H1 (cell line): Measurements from ENCODE around the gene RBM38. TPM values are rescaled to one million over a fixed set of nuclear protein-coding genes. Genes with fewer than 3 reads are reported as not detected.

ENCODE experiments used
- CTCF ChIA-PET: fragments of 300-600 bp; sonication (Branson Sonifier 250); formaldehyde crosslinking; loops from one replicate; lab custom pipeline; 2021; ENCODE audit not compliant: partially characterized antibody; lab: Charles Lee
- POLR2A ChIA-PET: fragments of 300-600 bp; sonication (Branson Sonifier 250); formaldehyde crosslinking; loops from one replicate; lab custom pipeline; 2021; ENCODE audit warnings: inconsistent platforms; ENCODE audit not compliant: partially characterized antibody; lab: Charles Lee
- DNase-seq, 2 experiments: peaks; one replicate each; pipeline versions ENCODE4 v3.0.0 to v3.0.0-alpha.2; 2010 to 2022; ENCODE audit warnings: low spot score in 2 of 2, low read depth in 1 of 2, mixed read lengths in 1 of 2
- FAIRE-seq: peaks from 2 replicates; lab custom pipeline; 2011; peaks lifted over from hg19 to GRCh38; lab: Jason Lieb, UNC
- H2AFZ ChIP-seq: 2 replicates; pipeline ENCODE4 v1.8.1; 2012; ENCODE audit warnings: low read length, inconsistent platforms
- H2AK5ac ChIP-seq: 2 replicates; pipeline ENCODE4 v1.6.1; 2013; ENCODE audit warnings: low read depth, low read length
- H2BK120ac ChIP-seq: replicated peaks from 2 replicates; pipeline ENCODE3; 2013; ENCODE audit warnings: low read depth, low read length, inconsistent platforms
- H2BK12ac ChIP-seq: 2 replicates; pipeline ENCODE4 v1.6.1; 2013; ENCODE audit warnings: low read depth, low read length
- H2BK15ac ChIP-seq: 2 replicates; pipeline ENCODE4 v1.6.1; 2013; ENCODE audit warnings: low read length
- H2BK20ac ChIP-seq: 2 replicates; pipeline ENCODE4 v1.6.1; 2013; ENCODE audit warnings: low read length
- H2BK5ac ChIP-seq: 2 replicates; pipeline ENCODE4 v1.6.1; 2013; ENCODE audit warnings: low read depth, low read length
- H3K14ac ChIP-seq: 2 replicates; pipeline ENCODE4 v1.6.1; 2013; ENCODE audit warnings: inconsistent platforms; ENCODE audit not compliant: insufficient read length
- H3K18ac ChIP-seq: 2 replicates; pipeline ENCODE4 v1.6.1; 2013; ENCODE audit warnings: low read length; ENCODE audit errors: extremely low read depth
- H3K23ac ChIP-seq: 2 replicates; pipeline ENCODE4 v1.6.1; 2013; ENCODE audit warnings: inconsistent platforms; ENCODE audit not compliant: insufficient read length
- H3K23me2 ChIP-seq: 2 replicates; pipeline ENCODE4 v1.6.1; 2013; ENCODE audit warnings: low read depth, low read length
- H3K27ac ChIP-seq: 2 replicates; pipeline ENCODE4 v1.6.1; 2011; ENCODE audit warnings: low read depth, low read length, inconsistent platforms
- H3K27me3 ChIP-seq, 4 experiments: replicated peaks in 1 of 4; 1 replicate in 1 of 4; 2 replicates in 3 of 4; pipeline versions ENCODE4 v1.6.1 to v1.8.1; 2011 to 2013; ENCODE audit warnings: low read length in 3 of 4, mild to moderate bottlenecking in 3 of 4, inconsistent platforms in 2 of 4, mixed read lengths in 2 of 4, moderate library complexity in 1 of 4; ENCODE audit not compliant: control insufficient read depth in 3 of 4, insufficient read depth in 3 of 4; ENCODE audit errors: extremely low read depth in 1 of 4
- H3K36me3 ChIP-seq, 4 experiments: 2 replicates each; pipeline versions ENCODE4 v1.6.1 to v1.8.1; 2011 to 2013; ENCODE audit warnings: mild to moderate bottlenecking in 4 of 4, low read length in 3 of 4, moderate library complexity in 2 of 4, control low read depth in 1 of 4, inconsistent platforms in 1 of 4; ENCODE audit not compliant: insufficient read depth in 4 of 4, control insufficient read depth in 2 of 4
- H3K4ac ChIP-seq: replicated peaks from 2 replicates; pipeline ENCODE3; 2013; ENCODE audit warnings: low read length, low read depth, mixed read lengths, inconsistent platforms; ENCODE audit not compliant: insufficient read length
- H3K4me1 ChIP-seq, 4 experiments: replicated peaks in 1 of 4; 1 replicate in 1 of 4; 2 replicates in 3 of 4; pipeline versions ENCODE4 v1.6.1 to v1.8.1; 2011 to 2013; ENCODE audit warnings: low read length in 3 of 4, inconsistent platforms in 2 of 4, mixed read lengths in 1 of 4; ENCODE audit not compliant: insufficient read depth in 4 of 4, control insufficient read depth in 3 of 4
- H3K4me2 ChIP-seq, 2 experiments: 2 replicates each; pipeline versions ENCODE4 v1.6.1 to v1.8.1; 2011 to 2013; ENCODE audit warnings: low read depth in 2 of 2, low read length in 2 of 2, control low read depth in 1 of 2, inconsistent platforms in 1 of 2, mild to moderate bottlenecking in 1 of 2; ENCODE audit not compliant: insufficient read depth in 1 of 2
- H3K4me3 ChIP-seq, 4 experiments: fragments of 200-600, 300-600 bp in 1 of 4; sonication (generic), shearing (Covaris generic), sonication (Bioruptor Twin) in 1 of 4; 2 replicates each; pipeline versions ENCODE4 v1.5.1 to v1.8.1; 2011 to 2016; ENCODE audit warnings: low read length in 4 of 4, low read depth in 3 of 4, control low read depth in 2 of 4, inconsistent platforms in 2 of 4, mild to moderate bottlenecking in 2 of 4, mixed read lengths in 1 of 4, moderate library complexity in 1 of 4; ENCODE audit not compliant: insufficient read depth in 2 of 4; ENCODE audit errors: extremely low read depth in 1 of 4
- H3K56ac ChIP-seq: replicated peaks from 2 replicates; pipeline ENCODE3; 2013; ENCODE audit warnings: low read depth, mild to moderate bottlenecking, mixed read lengths, low read length, inconsistent platforms; ENCODE audit not compliant: insufficient read length
- H3K79me1 ChIP-seq: 2 replicates; pipeline ENCODE4 v1.6.1; 2013; ENCODE audit warnings: low read depth, low read length, control low read depth
- H3K79me2 ChIP-seq, 2 experiments: 2 replicates each; pipeline versions ENCODE4 v1.6.1 to v1.8.1; 2012 to 2013; ENCODE audit warnings: low read length in 2 of 2, mild to moderate bottlenecking in 2 of 2, inconsistent platforms in 1 of 2; ENCODE audit not compliant: insufficient read depth in 2 of 2, control insufficient read depth in 1 of 2
- H3K9ac ChIP-seq, 4 experiments: replicated peaks in 1 of 4; 1 replicate in 1 of 4; 2 replicates in 3 of 4; pipeline versions ENCODE4 v1.6.1 to v1.8.1; 2011 to 2013; ENCODE audit warnings: low read depth in 3 of 4, low read length in 3 of 4, control low read depth in 2 of 4, mild to moderate bottlenecking in 2 of 4, moderate library complexity in 2 of 4, inconsistent platforms in 1 of 4; ENCODE audit errors: extremely low read depth in 1 of 4
- H3K9me3 ChIP-seq, 2 experiments: 2 replicates each; pipeline versions ENCODE4 v1.6.1 to v1.8.1; 2012 to 2013; ENCODE audit warnings: mild to moderate bottlenecking in 2 of 2, moderate library complexity in 2 of 2, control low read depth in 1 of 2, inconsistent platforms in 1 of 2, low read depth in 1 of 2, low read length in 1 of 2, mixed read lengths in 1 of 2; ENCODE audit not compliant: insufficient read depth in 2 of 2
- H4K20me1 ChIP-seq, 2 experiments: replicated peaks in 1 of 2; 2 replicates each; pipeline versions ENCODE3 to v1.8.1; 2011 to 2013; ENCODE audit warnings: inconsistent platforms in 2 of 2, low read length in 2 of 2, mild to moderate bottlenecking in 1 of 2; ENCODE audit not compliant: insufficient read depth in 2 of 2, control insufficient read depth in 1 of 2
- H4K5ac ChIP-seq: 2 replicates; pipeline ENCODE4 v1.6.1; 2013; ENCODE audit warnings: low read length, low read depth, mixed read lengths, inconsistent platforms; ENCODE audit not compliant: insufficient read length
- H4K8ac ChIP-seq: 2 replicates; pipeline ENCODE4 v1.8.0; 2013; ENCODE audit warnings: mild to moderate bottlenecking, moderate library complexity, low read length, inconsistent platforms; ENCODE audit not compliant: insufficient read depth; ENCODE audit errors: extremely low read depth
- H4K91ac ChIP-seq: replicated peaks from 2 replicates; pipeline ENCODE3; 2013; ENCODE audit warnings: low read length, mixed read lengths, inconsistent platforms; ENCODE audit not compliant: insufficient read length
- RAD21 ChIP-seq, 2 experiments: IDR thresholded peaks in 1 of 2; conservative IDR thresholded peaks in 1 of 2; 2 replicates each; pipeline ENCODE4 v1.6.1; 2011; ENCODE audit warnings: low read depth in 2 of 2, low read length in 2 of 2, improper control_type of control experiment in 1 of 2, inconsistent platforms in 1 of 2, mild to moderate bottlenecking in 1 of 2, moderate library complexity in 1 of 2
- SUZ12 ChIP-seq: fragments of 200-600 bp; sonication (generic); IDR thresholded peaks from 2 replicates; pipeline ENCODE4 v1.6.1; 2012; ENCODE audit warnings: mild to moderate bottlenecking, inconsistent platforms, low read length, moderate library complexity, mixed read lengths
- WGBS, 2 experiments: shearing (Covaris generic) in 1 of 2; methylation state at CpG; one replicate each; pipeline versions ENCODE4 v1.1.6 to v1.1.7; 2013 to 2015; ENCODE audit warnings: low lambda C conversion rate in 2 of 2, mixed read lengths in 2 of 2, inconsistent platforms in 1 of 2, low coverage in 1 of 2, missing lambda C conversion rate in 1 of 2; ENCODE audit not compliant: insufficient replicate concordance in 2 of 2, insufficient coverage in 1 of 2, insufficient read length in 1 of 2; ENCODE audit errors: extremely low coverage in 1 of 2, missing lambda C conversion rate in 1 of 2; 5-methylcytosine and 5-hydroxymethylcytosine counted together
- polyA plus RNA-seq, 7 experiments: library from polyadenylated mRNA; depleted of rRNA in 3 of 7; stranded (reverse) in 5 of 7; unstranded in 2 of 7; fragments of >200 nt in 5 of 7; fragments of 200-250 nt in 2 of 7; gene quantifications; 1 replicate in 5 of 7; 2 replicates in 1 of 7; 4 replicates in 1 of 7; pipeline versions ENCODE4 v1.2.1 to v1.2.3, GENCODE V29; 2011 to 2013; ENCODE audit warnings: missing spikeins in 2 of 7, mixed read lengths in 2 of 7
- total RNA-seq: library from RNA; stranded (reverse); fragmentation: NEBNext Ultra II Directional; extraction: Animal tissue kit (Norgen Biotek cat#: 25700); gene quantifications from 2 replicates; pipeline ENCODE4 v1.2.1, GENCODE V29; 2021
- TF ChIP-seq, protein P1 (sequence below), 3 experiments: IDR thresholded peaks; 1 replicate in 2 of 3; 2 replicates in 1 of 3; pipeline versions ENCODE4 v1.5.1 to v1.6.1; 2011; ENCODE audit warnings: low read length in 3 of 3, mild to moderate bottlenecking in 3 of 3, inconsistent platforms in 2 of 3, low read depth in 1 of 3, moderate library complexity in 1 of 3; ENCODE audit not compliant: insufficient read depth in 1 of 3; ENCODE audit errors: control extremely low read depth in 1 of 3

Gene RBM38
- total and polyA plus RNA-seq, 2 of the 8 experiments (the other 6 are each of a cell fraction or from before 2014, with no cell fraction given): 57.7 to 109 TPM

DNA sequence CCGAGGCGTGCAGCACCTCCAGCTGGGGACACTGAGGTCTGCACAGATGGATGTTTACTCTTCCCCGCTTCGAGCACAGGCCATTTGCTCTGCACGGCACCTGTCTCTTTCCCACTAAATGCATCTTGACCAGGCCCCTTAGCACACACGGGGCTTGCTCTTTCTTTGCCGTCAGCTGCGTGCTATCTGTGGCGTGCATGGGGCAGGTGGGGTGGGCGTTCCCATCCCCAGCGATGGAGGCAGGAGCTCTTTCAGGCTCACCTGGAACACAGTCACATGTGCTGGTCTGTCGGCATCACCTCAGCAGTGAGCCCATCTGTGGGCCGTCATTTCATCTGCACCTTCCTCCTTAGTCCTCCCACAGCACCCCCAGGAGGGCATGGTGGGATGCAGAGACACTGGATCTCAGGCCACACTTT lies 35.1 kb downstream of the RBM38 start:
- H3K23me2 ChIP-seq: no peaks in the 10 kb centered on the region
- no peak overlapping the region for H4K8ac ChIP-seq
- TF ChIP-seq RAD21 (IDR thresholded peaks at IDR 0.05 in 1 of 2, conservative IDR thresholded peaks at IDR 0.05 in 1 of 2; ENCODE audit: low read depth in 2 of 2, low read length in 2 of 2) (peak in 1 of 2 experiments; percentile 16; a peak in 2 of 4 replicates), SUZ12 (no peak)
- TF ChIP-seq, protein P1, sequence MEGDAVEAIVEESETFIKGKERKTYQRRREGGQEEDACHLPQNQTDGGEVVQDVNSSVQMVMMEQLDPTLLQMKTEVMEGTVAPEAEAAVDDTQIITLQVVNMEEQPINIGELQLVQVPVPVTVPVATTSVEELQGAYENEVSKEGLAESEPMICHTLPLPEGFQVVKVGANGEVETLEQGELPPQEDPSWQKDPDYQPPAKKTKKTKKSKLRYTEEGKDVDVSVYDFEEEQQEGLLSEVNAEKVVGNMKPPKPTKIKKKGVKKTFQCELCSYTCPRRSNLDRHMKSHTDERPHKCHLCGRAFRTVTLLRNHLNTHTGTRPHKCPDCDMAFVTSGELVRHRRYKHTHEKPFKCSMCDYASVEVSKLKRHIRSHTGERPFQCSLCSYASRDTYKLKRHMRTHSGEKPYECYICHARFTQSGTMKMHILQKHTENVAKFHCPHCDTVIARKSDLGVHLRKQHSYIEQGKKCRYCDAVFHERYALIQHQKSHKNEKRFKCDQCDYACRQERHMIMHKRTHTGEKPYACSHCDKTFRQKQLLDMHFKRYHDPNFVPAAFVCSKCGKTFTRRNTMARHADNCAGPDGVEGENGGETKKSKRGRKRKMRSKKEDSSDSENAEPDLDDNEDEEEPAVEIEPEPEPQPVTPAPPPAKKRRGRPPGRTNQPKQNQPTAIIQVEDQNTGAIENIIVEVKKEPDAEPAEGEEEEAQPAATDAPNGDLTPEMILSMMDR (IDR thresholded peaks at IDR 0.05; ENCODE audit: control extremely low read depth in 1 of 3, insufficient read depth in 1 of 3, low read depth in 1 of 3, low read length in 3 of 3): peak in 2 of 3 experiments; percentile 34 to 35; a peak in 3 of 4 replicates
- no peak overlapping the region for H3K18ac ChIP-seq
- peaks cover 3% of the 10 kb centered on the region; the same call in 1 of the 2 replicates for H3K79me1 ChIP-seq
- H3K27ac ChIP-seq: no peak overlapping the region
- no peaks in the 10 kb centered on the region for H3K27me3 ChIP-seq
- no peak overlapping the region for H4K5ac ChIP-seq
- no peaks in the 10 kb centered on the region for H3K9me3 ChIP-seq
- no peak overlapping the region for H2AFZ ChIP-seq
- DNase-seq: no peak
- no peaks in the 10 kb centered on the region for H3K36me3 ChIP-seq
- H2BK15ac ChIP-seq: no peak overlapping the region
- H2BK5ac ChIP-seq: no peak overlapping the region
- H3K4me2 ChIP-seq: no peak overlapping the region
- H2BK20ac ChIP-seq: no peak overlapping the region
- WGBS, 2 experiments: 94% methylated on average over 13 of the region's 13 CpGs; no CpG with 5 or more reads in 1 of the 2 experiments
- H3K23ac ChIP-seq: no peak overlapping the region
- H3K56ac ChIP-seq: no peak overlapping the region
- POLR2A ChIA-PET: no interaction called here
- no peaks in the 10 kb centered on the region for H3K79me2 ChIP-seq
- H2AK5ac ChIP-seq: no peak overlapping the region
- H3K4me1 ChIP-seq: peaks cover 0 to 14% (median 10%) of the 10 kb centered on the region in 4 experiments; a peak in 5 of 7 replicates
- H3K14ac ChIP-seq: no peak overlapping the region
- H3K4me3 ChIP-seq: no peak overlapping the region
- H2BK12ac ChIP-seq: 0 out of 2 replicates have a peak overlapping the region, but pooled peaks have one; percentile 0
- H3K9ac ChIP-seq: no peak overlapping the region
- no peak overlapping the region for H4K91ac ChIP-seq
- CTCF ChIA-PET: interaction anchor here (0.6 to 3.1 kb wide), 16 partner anchors 9 to 194 kb away, joined by 3 to 18 read pairs (median 4); partner anchors contain the start of gene RBM38
- no peak overlapping the region for H3K4ac ChIP-seq
- H2BK120ac ChIP-seq: no peak overlapping the region
- FAIRE-seq: no peak
- H4K20me1 ChIP-seq: no peaks in the 10 kb centered on the region
